ENCODE measurements around the gene SHTN1. TPM values are rescaled to one million over a fixed set of nuclear protein-coding genes. Genes with fewer than 3 reads are reported as not detected.

Gene SHTN1
- total RNA-seq, 1 experiment from 2014 or later, result 67.8 TPM

DNA sequence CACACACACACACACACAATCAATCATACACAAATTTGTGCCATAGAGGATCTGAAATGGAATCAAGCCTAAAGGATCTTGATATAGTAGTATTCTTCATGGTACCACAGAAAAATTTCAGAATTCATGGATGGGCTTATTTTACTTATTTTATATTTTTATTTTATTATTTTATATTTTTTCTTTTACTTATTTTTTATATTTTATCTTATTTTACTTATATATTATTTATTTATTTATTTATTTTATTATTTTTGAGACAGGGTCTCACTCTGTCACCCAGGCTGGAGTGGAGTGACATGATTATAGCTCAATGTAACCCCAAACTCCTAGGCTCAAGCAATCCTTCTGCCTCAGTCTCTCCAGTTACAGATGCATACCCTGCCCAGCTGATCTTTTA lies 16.7 kb downstream of the SHTN1 start:
- BruUV-seq (replicated peaks), result no TSS peak
- in situ Hi-C loops (cut with HindIII; ENCODE audit: low pct_unique_long_range_greater_than_20kb, low sequenced_read_pairs), result no loop called here

DNA sequence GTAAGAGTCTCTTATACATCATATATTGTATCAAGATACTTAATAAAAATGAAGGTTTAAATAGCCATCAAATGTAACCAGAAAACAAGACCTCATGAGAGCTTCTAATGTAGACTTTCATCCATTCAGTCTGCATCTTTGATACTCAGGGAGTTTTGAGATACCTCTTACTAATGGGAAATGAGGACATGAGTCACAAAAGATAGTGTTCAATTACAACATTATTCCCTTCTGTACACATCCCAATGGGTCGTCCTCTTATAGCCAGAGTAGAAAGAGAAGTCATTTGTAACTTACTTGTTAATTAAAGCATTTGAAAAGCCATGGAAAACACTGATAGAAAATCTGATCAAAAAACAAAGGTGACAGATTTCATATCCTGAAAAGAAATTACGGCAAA lies 19.4 kb downstream of the SHTN1 start:
- TF ChIP-seq TCF7L2 (IDR thresholded peaks at IDR 0.05; ENCODE audit: low read depth, low read length) (no peak), POLR2AphosphoS5 (IDR thresholded peaks at IDR 0.05; ENCODE audit: low read depth, low read length) (no peak), SIN3A (IDR thresholded peaks at IDR 0.05; ENCODE audit: borderline replicate concordance, insufficient read depth, low read depth, low read length) (no peak), REST (IDR thresholded peaks at IDR 0.05; ENCODE audit: insufficient read depth in 1 of 2, low read depth in 2 of 2, low read length in 1 of 2) (no peak)
- TF ChIP-seq, protein P1, sequence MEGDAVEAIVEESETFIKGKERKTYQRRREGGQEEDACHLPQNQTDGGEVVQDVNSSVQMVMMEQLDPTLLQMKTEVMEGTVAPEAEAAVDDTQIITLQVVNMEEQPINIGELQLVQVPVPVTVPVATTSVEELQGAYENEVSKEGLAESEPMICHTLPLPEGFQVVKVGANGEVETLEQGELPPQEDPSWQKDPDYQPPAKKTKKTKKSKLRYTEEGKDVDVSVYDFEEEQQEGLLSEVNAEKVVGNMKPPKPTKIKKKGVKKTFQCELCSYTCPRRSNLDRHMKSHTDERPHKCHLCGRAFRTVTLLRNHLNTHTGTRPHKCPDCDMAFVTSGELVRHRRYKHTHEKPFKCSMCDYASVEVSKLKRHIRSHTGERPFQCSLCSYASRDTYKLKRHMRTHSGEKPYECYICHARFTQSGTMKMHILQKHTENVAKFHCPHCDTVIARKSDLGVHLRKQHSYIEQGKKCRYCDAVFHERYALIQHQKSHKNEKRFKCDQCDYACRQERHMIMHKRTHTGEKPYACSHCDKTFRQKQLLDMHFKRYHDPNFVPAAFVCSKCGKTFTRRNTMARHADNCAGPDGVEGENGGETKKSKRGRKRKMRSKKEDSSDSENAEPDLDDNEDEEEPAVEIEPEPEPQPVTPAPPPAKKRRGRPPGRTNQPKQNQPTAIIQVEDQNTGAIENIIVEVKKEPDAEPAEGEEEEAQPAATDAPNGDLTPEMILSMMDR (IDR thresholded peaks at IDR 0.05), result no peak
- H3K4me3 ChIP-seq (ENCODE audit: low read depth in 2 of 2, low read length in 2 of 2), result no peak overlapping the region
- in situ Hi-C loops (cut with HindIII; ENCODE audit: low pct_unique_long_range_greater_than_20kb, low sequenced_read_pairs), result no loop called here
- DNase-seq (ENCODE audit: low read depth, low spot score) (no peak), ATAC-seq (no peak)
- no TSS peak for BruUV-seq (replicated peaks)
- CTCF ChIA-PET, result no interaction called here
- H3K27ac ChIP-seq (ENCODE audit: low read length), result no peak overlapping the region
- no peaks in the 10 kb centered on the region for H3K27me3 ChIP-seq (ENCODE audit: control insufficient read depth, insufficient read depth, low read length)
- POLR2A ChIA-PET, result no interaction called here
- no peaks in the 10 kb centered on the region for H3K4me1 ChIP-seq (ENCODE audit: control insufficient read depth, insufficient read depth, low read length)
- no peaks in the 10 kb centered on the region for H3K36me3 ChIP-seq (ENCODE audit: control insufficient read depth, insufficient read depth, low read length)
- intact Hi-C loops (cut with micrococcal nuclease; ENCODE audit: unreplicated experiment), result no loop called here
- H3K9me3 ChIP-seq (ENCODE audit: control insufficient read depth, insufficient read depth, low read depth, low read length), result no peaks in the 10 kb centered on the region

More for the DNA sequence above, 16.7 kb downstream of the SHTN1 start:
- H3K27ac ChIP-seq (ENCODE audit: low read length), result no peak overlapping the region
- H3K27me3 ChIP-seq (ENCODE audit: control insufficient read depth, insufficient read depth, low read length), result no peaks in the 10 kb centered on the region
- ChIA-PET POLR2A (no interaction called here), CTCF (no interaction called here)
- DNase-seq (ENCODE audit: low read depth, low spot score), result no peak
- H3K9me3 ChIP-seq (ENCODE audit: control insufficient read depth, insufficient read depth, low read depth, low read length), result no peaks in the 10 kb centered on the region
- no peak for TF ChIP-seq REST (IDR thresholded peaks at IDR 0.05; ENCODE audit: insufficient read depth in 1 of 2, low read depth in 2 of 2, low read length in 1 of 2)
- TF ChIP-seq POLR2AphosphoS5 (IDR thresholded peaks at IDR 0.05; ENCODE audit: low read depth, low read length), result no peak
- no peak for TF ChIP-seq TCF7L2 (IDR thresholded peaks at IDR 0.05; ENCODE audit: low read depth, low read length)
- no peak for TF ChIP-seq SIN3A (IDR thresholded peaks at IDR 0.05; ENCODE audit: borderline replicate concordance, insufficient read depth, low read depth, low read length)
- TF ChIP-seq, protein P1 (IDR thresholded peaks at IDR 0.05), result no peak
- H3K36me3 ChIP-seq (ENCODE audit: control insufficient read depth, insufficient read depth, low read length), result no peaks in the 10 kb centered on the region
- intact Hi-C loops (cut with micrococcal nuclease; ENCODE audit: unreplicated experiment), result no loop called here
- no peaks in the 10 kb centered on the region for H3K4me1 ChIP-seq (ENCODE audit: control insufficient read depth, insufficient read depth, low read length)
- H3K4me3 ChIP-seq (ENCODE audit: low read depth in 2 of 2, low read length in 2 of 2), result no peak overlapping the region
- ATAC-seq, result no peak
